ENCODE results near the gene TMEM221. TPM values are rescaled to one million over a fixed set of nuclear protein-coding genes. Genes with fewer than 3 reads are reported as not detected.

Gene TMEM221
- total and polyA plus RNA-seq, 4 experiments from 2014 or later, result 0.09 TPM; not detected in 3

GRCh38 chr19:17423429-17424208 is 24.8 kb downstream of the TMEM221 start:
- Histone ChIP-seq H3K27me3 (ENCODE audit: insufficient read depth, low read length) (no peaks in the 10 kb centered on the region), H3K4me3 (ENCODE audit: low read length in 2 of 2) (no peak overlapping the region), H3K27ac (ENCODE audit: low read depth, low read length) (no peak overlapping the region), H3K4me1 (ENCODE audit: insufficient read depth, low read length) (peaks cover 17% of the 10 kb centered on the region), H3K9me3 (ENCODE audit: control insufficient read depth in 1 of 2, low read length in 2 of 2) (no peaks in the 10 kb centered on the region), H3K36me3 (ENCODE audit: insufficient read depth, low read length) (no peaks in the 10 kb centered on the region)
- peaks cover 11 to 26% (median 16%) of the 10 kb centered on the region in 4 donors for H3K4me1 Mint-ChIP-seq
- H3K9me3 Mint-ChIP-seq, result no peaks in the 10 kb centered on the region
- H3K4me3 Mint-ChIP-seq, result no peak overlapping the region
- H3K27me3 Mint-ChIP-seq, result no peaks in the 10 kb centered on the region
- intact Hi-C loops (cut with micrococcal nuclease), result no loop called here
- no peak overlapping the region for H3K27ac Mint-ChIP-seq
- ChIA-PET POLR2A (ENCODE audit: partially characterized antibody) (no interaction called here), CTCF (ENCODE audit: partially characterized antibody) (interaction anchor here (0.6 kb wide), 1 partner anchor 27 kb away, joined by 3 read pairs; no protein-coding TSS in a partner anchor)
- DNase-seq, result no peak
- peaks cover 6 to 10% of the 10 kb centered on the region in 2 donors for H3K36me3 Mint-ChIP-seq

GRCh38 chr19:17421942-17422341 is 26.5 kb downstream of the TMEM221 start:
- Histone ChIP-seq H3K4me1 (ENCODE audit: insufficient read depth, low read length) (peaks cover 17% of the 10 kb centered on the region), H3K4me3 (ENCODE audit: low read length in 2 of 2) (no peak overlapping the region), H3K9me3 (ENCODE audit: control insufficient read depth in 1 of 2, low read length in 2 of 2) (no peaks in the 10 kb centered on the region), H3K27me3 (ENCODE audit: insufficient read depth, low read length) (no peaks in the 10 kb centered on the region), H3K27ac (ENCODE audit: low read depth, low read length) (no peak overlapping the region), H3K36me3 (ENCODE audit: insufficient read depth, low read length) (no peaks in the 10 kb centered on the region)
- peaks cover 6 to 10% of the 10 kb centered on the region in 2 donors for H3K36me3 Mint-ChIP-seq
- H3K4me1 Mint-ChIP-seq, result peaks cover 11 to 26% (median 16%) of the 10 kb centered on the region in 4 donors
- no peak for DNase-seq
- no peaks in the 10 kb centered on the region for H3K9me3 Mint-ChIP-seq
- H3K4me3 Mint-ChIP-seq, result peak overlapping the region in 1 of 8 donors; percentile 13
- H3K27ac Mint-ChIP-seq, result no peak overlapping the region
- POLR2A ChIA-PET (ENCODE audit: partially characterized antibody), result no interaction called here
- CTCF ChIA-PET (ENCODE audit: partially characterized antibody), result interaction anchor here (0.5 to 2.9 kb wide), 4 partner anchors 26 to 77 kb away, joined by 3 to 15 read pairs (median 4); partner anchors contain the start of gene CCDC194
- intact Hi-C loops (cut with micrococcal nuclease), result no loop called here
- H3K27me3 Mint-ChIP-seq, result no peaks in the 10 kb centered on the region

- no peaks in the 10 kb centered on the region for H3K9me3 ChIP-seq (ENCODE audit: control insufficient read depth in 1 of 2, low read length in 2 of 2)
- Mint-ChIP-seq H3K9me3 (no peaks in the 10 kb centered on the region), H3K4me3 (peak overlapping the region; percentile 79 to 96 (median 90)), H3K27me3 (no peaks in the 10 kb centered on the region), H3K4me1 (peaks cover 13 to 26% (median 16%) of the 10 kb centered on the region in 4 donors), H3K36me3 (peaks cover 6 to 14% of the 10 kb centered on the region in 2 donors), H3K27ac (peak overlapping the region; percentile 42 to 91 (median 82))
- POLR2A ChIA-PET (ENCODE audit: partially characterized antibody), result interaction anchor here (1.1 to 3.5 kb wide), 10 partner anchors 13 to 1151 kb away, joined by 3 to 87 read pairs (median 7); partner anchors contain the start of genes ANO8, BST2, DDA1 and JUND
- H3K27me3 ChIP-seq (ENCODE audit: insufficient read depth, low read length), result no peaks in the 10 kb centered on the region
- peak overlapping the region; percentile 69 to 92 for H3K4me3 ChIP-seq (ENCODE audit: low read length in 2 of 2)
- DNase-seq, result peak in 1 of 5 donors; percentile 18
- no peaks in the 10 kb centered on the region for H3K36me3 ChIP-seq (ENCODE audit: insufficient read depth, low read length)
- peaks cover 17% of the 10 kb centered on the region for H3K4me1 ChIP-seq (ENCODE audit: insufficient read depth, low read length)
- peak overlapping the region; percentile 67 for H3K27ac ChIP-seq (ENCODE audit: low read depth, low read length)
- CTCF ChIA-PET (ENCODE audit: partially characterized antibody), result interaction anchor here (1.2 to 2.9 kb wide), 4 partner anchors 15 to 31 kb away, joined by 4 to 15 read pairs (median 10); partner anchors contain the start of genes BST2 and CCDC194
- intact Hi-C loops (cut with micrococcal nuclease), result no loop called here
Measured at GRCh38 chr19:17420475-17420924, 28.0 kb downstream of the TMEM221 start.

GRCh38 chr19:17419621-17420474 is 28.6 kb downstream of the TMEM221 start, which contains the start of gene MVB12A:
TSS of gene MVB12A (plus strand) at chr19:17420047. CDS start at chr19:17420136, 89 bp downstream.
- Mint-ChIP-seq H3K27ac (peak within 1 kb of the TSS; percentile 91 to 96 (median 93)), H3K4me1 (peaks cover 13 to 26% (median 16%) of the 10 kb centered on the region in 4 donors), H3K4me3 (peak within 1 kb of the TSS; percentile 91 to 97 (median 94)), H3K27me3 (no peaks in the 10 kb centered on the region), H3K9me3 (no peaks in the 10 kb centered on the region), H3K36me3 (peaks cover 6 to 19% of the 10 kb centered on the region in 2 donors)
- ChIA-PET CTCF (ENCODE audit: partially characterized antibody) (interaction anchor here (0.7 to 2.9 kb wide), 13 partner anchors 9 to 156 kb away, joined by 3 to 15 read pairs (median 4); partner anchors contain the start of genes BST2, CCDC194, DDA1 and USHBP1), POLR2A (ENCODE audit: partially characterized antibody) (interaction anchor here (0.5 to 3.5 kb wide), 30 partner anchors 10 to 1152 kb away, joined by 3 to 87 read pairs (median 4); partner anchors contain the start of genes ANO8, BABAM1, BST2 and CCDC194)
- peak within 1 kb of the TSS; percentile 67 for H3K27ac ChIP-seq (ENCODE audit: low read depth, low read length)
- intact Hi-C loops (cut with micrococcal nuclease), result loop anchor here (1.0 kb wide), 2 partner anchors 15 to 153 kb away; partner anchors contain the start of genes BABAM1 and BST2
- DNase-seq, result peak; percentile 94 to 98 (median 97)
- H3K4me3 ChIP-seq (ENCODE audit: low read length in 2 of 2), result peak within 1 kb of the TSS; percentile 69 to 92
- H3K9me3 ChIP-seq (ENCODE audit: control insufficient read depth in 1 of 2, low read length in 2 of 2), result no peaks in the 10 kb centered on the region
- H3K36me3 ChIP-seq (ENCODE audit: insufficient read depth, low read length), result peaks cover 3% of the 10 kb centered on the region
- H3K4me1 ChIP-seq (ENCODE audit: insufficient read depth, low read length), result peaks cover 17% of the 10 kb centered on the region
- H3K27me3 ChIP-seq (ENCODE audit: insufficient read depth, low read length), result no peaks in the 10 kb centered on the region

- peak overlapping the region; percentile 19 to 92 for H3K4me3 ChIP-seq (ENCODE audit: low read length in 2 of 2)
- intact Hi-C loops (cut with micrococcal nuclease), result loop anchor here (1.0 kb wide), 2 partner anchors 14 to 152 kb away; partner anchors contain the start of genes BABAM1 and BST2
- H3K27ac Mint-ChIP-seq, result peak overlapping the region; percentile 91 to 96 (median 93)
Measured at GRCh38 chr19:17419154-17419620, 29.3 kb downstream of the TMEM221 start.

GRCh38 chr19:17418710-17419109 is 29.8 kb downstream of the TMEM221 start:
- Histone ChIP-seq H3K36me3 (ENCODE audit: insufficient read depth, low read length) (peaks cover 10% of the 10 kb centered on the region), H3K4me1 (ENCODE audit: insufficient read depth, low read length) (peaks cover 17% of the 10 kb centered on the region), H3K27ac (ENCODE audit: low read depth, low read length) (peak overlapping the region; percentile 67), H3K27me3 (ENCODE audit: insufficient read depth, low read length) (no peaks in the 10 kb centered on the region), H3K9me3 (ENCODE audit: control insufficient read depth in 1 of 2, low read length in 2 of 2) (no peaks in the 10 kb centered on the region), H3K4me3 (ENCODE audit: low read length in 2 of 2) (no peak overlapping the region)
- ChIA-PET POLR2A (ENCODE audit: partially characterized antibody) (interaction anchor here (0.9 to 3.5 kb wide), 9 partner anchors 14 to 110 kb away, joined by 3 to 87 read pairs (median 5); partner anchors contain the start of genes BST2, CCDC194, DDA1 and PGLS), CTCF (ENCODE audit: partially characterized antibody) (interaction anchor here (1.0 to 2.9 kb wide), 7 partner anchors 8 to 154 kb away, joined by 3 to 15 read pairs (median 4); partner anchors contain the start of genes BST2, CCDC194 and USHBP1)
- H3K4me1 Mint-ChIP-seq, result peaks cover 13 to 26% (median 16%) of the 10 kb centered on the region in 4 donors
- H3K27ac Mint-ChIP-seq, result peak overlapping the region in 2 of 7 donors; percentile 91 to 96
- H3K4me3 Mint-ChIP-seq, result peak overlapping the region in 7 of 8 donors; percentile 92 to 97 (median 95)
- no peaks in the 10 kb centered on the region for H3K9me3 Mint-ChIP-seq
- intact Hi-C loops (cut with micrococcal nuclease), result loop anchor here (1.0 kb wide), 2 partner anchors 13 to 151 kb away; partner anchors contain the start of genes BABAM1 and BST2
- no peaks in the 10 kb centered on the region for H3K27me3 Mint-ChIP-seq
- peaks cover 6 to 24% of the 10 kb centered on the region in 2 donors for H3K36me3 Mint-ChIP-seq
- DNase-seq, result no peak

More at GRCh38 chr19:17419154-17419620, 29.3 kb downstream of the TMEM221 start:
- Histone ChIP-seq H3K27ac (ENCODE audit: low read depth, low read length) (peak overlapping the region; percentile 67), H3K4me1 (ENCODE audit: insufficient read depth, low read length) (peaks cover 17% of the 10 kb centered on the region), H3K36me3 (ENCODE audit: insufficient read depth, low read length) (peaks cover 7% of the 10 kb centered on the region), H3K27me3 (ENCODE audit: insufficient read depth, low read length) (no peaks in the 10 kb centered on the region), H3K9me3 (ENCODE audit: control insufficient read depth in 1 of 2, low read length in 2 of 2) (no peaks in the 10 kb centered on the region)
- Mint-ChIP-seq H3K4me1 (peaks cover 13 to 26% (median 16%) of the 10 kb centered on the region in 4 donors), H3K36me3 (peaks cover 6 to 24% of the 10 kb centered on the region in 2 donors), H3K9me3 (no peaks in the 10 kb centered on the region), H3K27me3 (no peaks in the 10 kb centered on the region), H3K4me3 (peak overlapping the region; percentile 91 to 97 (median 94))
- ChIA-PET POLR2A (ENCODE audit: partially characterized antibody) (interaction anchor here (0.5 to 3.5 kb wide), 27 partner anchors 10 to 862 kb away, joined by 3 to 87 read pairs (median 4); partner anchors contain the start of genes ANO8, BABAM1, BST2 and CCDC194), CTCF (ENCODE audit: partially characterized antibody) (interaction anchor here (0.7 to 2.9 kb wide), 13 partner anchors 9 to 155 kb away, joined by 3 to 15 read pairs (median 4); partner anchors contain the start of genes BST2, CCDC194, DDA1 and USHBP1)
- DNase-seq, result no peak
